HepG2 (cell line): ENCODE results near the gene STK40. TPM values are rescaled to one million over a fixed set of nuclear protein-coding genes. Genes with fewer than 3 reads are reported as not detected.
A peak's percentile ranks its signal among the peaks of the same experiment; 100 is the strongest.

ENCODE experiments used
- ATAC-seq: fragments of 200-7000 bp; cut with Tn5 transposase; 3 replicates; pipeline ENCODE4 v1.9.1; 2020; ENCODE audit warnings: mild to moderate bottlenecking, moderate library complexity
- BruUV-seq: library from RNA; stranded (reverse); fragments of 400-500 nt; replicated peaks from 2 replicates; lab custom pipeline; 2021; lab: Mats Ljungman, UMichigan
- CTCF ChIA-PET: fragments of 300-600 bp; formaldehyde crosslinking; extraction: SDS; loops from one replicate; lab custom pipeline; 2021; ENCODE audit warnings: low total read pairs, inconsistent platforms, low intra/inter-chr PET ratio; lab: Yijun Ruan, JAX
- POLR2A ChIA-PET: fragments of 350-600 bp; sonication (Branson Sonifier 250); formaldehyde crosslinking; loops from one replicate; lab custom pipeline; 2020; ENCODE audit warnings: antibody characterized with exemption, inconsistent platforms; lab: Yijun Ruan, JAX
- DNase-seq: peaks from one replicate; pipeline ENCODE4 v3.0.0-alpha.2; 2015; ENCODE audit warnings: low spot score
- FAIRE-seq: peaks from 3 replicates; lab custom pipeline; 2011; peaks lifted over from hg19 to GRCh38; lab: Jason Lieb, UNC
- H2AFZ ChIP-seq: one replicate; pipeline ENCODE4 v1.6.1; 2011; ENCODE audit warnings: low read length, inconsistent platforms
- H3K27ac ChIP-seq: fragments of 300-600 bp; 3 replicates; pipeline ENCODE4 v1.8.0; 2011; ENCODE audit warnings: mixed run types, mild to moderate bottlenecking, mixed read lengths, low read length, inconsistent platforms; ENCODE audit not compliant: insufficient read depth; ENCODE audit errors: extremely low read length
- H3K27me3 ChIP-seq, 2 experiments: fragments of 200-600 bp in 1 of 2; 2 replicates in 1 of 2; 3 replicates in 1 of 2; pipeline versions ENCODE4 v1.6.0 to v1.8.0; 2011; ENCODE audit warnings: low read length in 2 of 2, mild to moderate bottlenecking in 2 of 2, moderate library complexity in 2 of 2, inconsistent platforms in 1 of 2; ENCODE audit not compliant: insufficient read depth in 2 of 2, control insufficient read depth in 1 of 2
- H3K36me3 ChIP-seq, 2 experiments: fragments of 200-600 bp in 1 of 2; replicated peaks in 1 of 2; 2 replicates in 1 of 2; 3 replicates in 1 of 2; pipeline versions ENCODE4 v1.5.1 to v1.8.0; 2011; ENCODE audit warnings: low read length in 2 of 2, inconsistent platforms in 1 of 2; ENCODE audit not compliant: insufficient read depth in 2 of 2, control insufficient read depth in 1 of 2
- H3K4me1 ChIP-seq: 2 replicates; pipeline ENCODE4 v1.5.1; 2012; ENCODE audit warnings: low read length, inconsistent platforms; ENCODE audit not compliant: insufficient read depth
- H3K4me2 ChIP-seq: 2 replicates; pipeline ENCODE4 v1.6.0; 2011; ENCODE audit warnings: low read depth, low read length, inconsistent platforms
- H3K4me3 ChIP-seq, 3 experiments: fragments of 200-600 bp in 1 of 3; sonication (generic), shearing (Covaris generic) in 1 of 3; replicated peaks in 1 of 3; 2 replicates each; pipeline ENCODE4 v1.5.1; 2011 to 2016; ENCODE audit warnings: low read length in 3 of 3, inconsistent platforms in 2 of 3, low read depth in 2 of 3, mild to moderate bottlenecking in 2 of 3, control low read depth in 1 of 3, mixed read lengths in 1 of 3; ENCODE audit not compliant: insufficient read depth in 1 of 3
- H3K79me2 ChIP-seq: one replicate; pipeline ENCODE4 v1.6.1; 2011; ENCODE audit warnings: low read length, inconsistent platforms; ENCODE audit not compliant: insufficient read depth
- H3K9ac ChIP-seq: 2 replicates; pipeline ENCODE4 v1.6.0; 2011; ENCODE audit warnings: mild to moderate bottlenecking, low read depth, low read length, inconsistent platforms; ENCODE audit not compliant: insufficient read depth
- H3K9me3 ChIP-seq: 2 replicates; pipeline ENCODE4 v1.5.1; 2012; ENCODE audit warnings: mild to moderate bottlenecking, low read length
- H4K20me1 ChIP-seq: 2 replicates; pipeline ENCODE4 v1.6.0; 2011; ENCODE audit warnings: inconsistent platforms, mild to moderate bottlenecking, low read length, moderate library complexity; ENCODE audit not compliant: insufficient read depth
- AFF4 ChIP-seq: sonication (generic); formaldehyde crosslinking; IDR thresholded peaks from 2 replicates; pipeline ENCODE4 v1.4.0; 2020; ENCODE audit warnings: missing genetic modification reagents
- DNMT1 ChIP-seq: sonication (generic); formaldehyde crosslinking; IDR thresholded peaks from 2 replicates; pipeline ENCODE4 v1.5.1; 2020; ENCODE audit warnings: mild to moderate bottlenecking, missing genetic modification reagents
- EEA1 ChIP-seq: sonication (generic); formaldehyde crosslinking; IDR thresholded peaks from 2 replicates; pipeline ENCODE4 v1.5.1; 2020; ENCODE audit warnings: mild to moderate bottlenecking, missing genetic modification reagents, borderline replicate concordance
- ESRRA ChIP-seq: sonication (generic); formaldehyde crosslinking; IDR thresholded peaks from 2 replicates; pipeline ENCODE4 v1.5.1; 2020; ENCODE audit warnings: mild to moderate bottlenecking, low read depth, missing genetic modification reagents
- MEIS1 ChIP-seq: sonication (generic); formaldehyde crosslinking; IDR thresholded peaks from 2 replicates; pipeline ENCODE4 v1.9.0; 2021; ENCODE audit warnings: mild to moderate bottlenecking, missing genetic modification reagents, moderate library complexity, borderline replicate concordance
- NFKB2 ChIP-seq: sonication (generic); formaldehyde crosslinking; IDR thresholded peaks from 2 replicates; pipeline ENCODE4 v1.4.0; 2020; ENCODE audit warnings: missing genetic modification reagents, borderline replicate concordance
- PBX3 ChIP-seq: sonication (generic); formaldehyde crosslinking; IDR thresholded peaks from 2 replicates; pipeline ENCODE4 v1.8.1; 2023; ENCODE audit warnings: missing genetic modification reagents, inconsistent platforms, borderline replicate concordance
- POLR2G ChIP-seq: fragments of 200-400 bp; formaldehyde crosslinking; IDR thresholded peaks from 2 replicates; pipeline ENCODE4 v1.6.1; 2018; ENCODE audit warnings: mild to moderate bottlenecking, low read depth, low read length, moderate library complexity
- SUZ12 ChIP-seq: fragments of 150-350 bp; IDR thresholded peaks from 2 replicates; pipeline ENCODE4 v1.6.1; 2014; ENCODE audit warnings: low read depth, low read length
- THAP8 ChIP-seq: sonication (generic); formaldehyde crosslinking; IDR thresholded peaks from 2 replicates; pipeline ENCODE4 v1.5.1; 2020; ENCODE audit warnings: missing genetic modification reagents, mild to moderate bottlenecking, borderline replicate concordance
- TIGD3 ChIP-seq: sonication (generic); formaldehyde crosslinking; IDR thresholded peaks from 2 replicates; pipeline ENCODE4 v1.5.1; 2020; ENCODE audit warnings: mild to moderate bottlenecking, missing genetic modification reagents, borderline replicate concordance
- ZNF12 ChIP-seq: sonication (generic); formaldehyde crosslinking; IDR thresholded peaks from 2 replicates; pipeline ENCODE4 v1.5.0; 2020; ENCODE audit warnings: missing genetic modification reagents
- ZNF121 ChIP-seq: sonication (generic); formaldehyde crosslinking; IDR thresholded peaks from 2 replicates; pipeline ENCODE4 v1.5.0; 2020; ENCODE audit warnings: mild to moderate bottlenecking, missing genetic modification reagents
- ZNF256 ChIP-seq: sonication (generic); formaldehyde crosslinking; conservative IDR thresholded peaks from 2 replicates; pipeline ENCODE4 v1.4.0; 2020; ENCODE audit warnings: missing genetic modification reagents
- ZNF468 ChIP-seq: sonication (generic); formaldehyde crosslinking; IDR thresholded peaks from 2 replicates; pipeline ENCODE4 v1.8.0; 2022; ENCODE audit warnings: mild to moderate bottlenecking, moderate library complexity, missing genetic modification reagents
- ZSCAN30 ChIP-seq: sonication (generic); formaldehyde crosslinking; IDR thresholded peaks from 2 replicates; pipeline ENCODE4 v1.5.0; 2020; ENCODE audit warnings: mild to moderate bottlenecking, missing genetic modification reagents
- WGBS: methylation state at CpG from one replicate; pipeline ENCODE4 v1.1.6; 2017; ENCODE audit warnings: low lambda C conversion rate; 5-methylcytosine and 5-hydroxymethylcytosine counted together
- in situ Hi-C: cut with HindIII; loops from 2 replicates; pipeline ENCODE4 v1.10.0; 2017; ENCODE audit warnings: low pct_unique_long_range_greater_than_20kb; ENCODE audit not compliant: extremely low pct_ligation_motif_present
- intact Hi-C: fragments of 100-400 bp; cut with micrococcal nuclease; formaldehyde crosslinking; loops from one replicate; pipeline ENCODE4 v1.10.0; 2022; ENCODE audit not compliant: unreplicated experiment
- polyA plus RNA-seq, 8 experiments: library from polyadenylated mRNA; depleted of rRNA in 3 of 8; stranded (reverse) in 7 of 8; unstranded in 1 of 8; fragments of >200 nt; fragmentation: Illumina TruSeq in 4 of 8; extraction: Trizol in 4 of 8; gene quantifications; 2 replicates each; pipeline versions ENCODE4 v1.2.1 to v1.2.3, GENCODE V29; 2011 to 2016; ENCODE audit warnings: low read depth in 4 of 8, missing spikeins in 1 of 8, mixed read lengths in 1 of 8; ENCODE audit not compliant: insufficient read depth in 1 of 8
- total RNA-seq, 5 experiments: library from RNA; depleted of rRNA; stranded (reverse); fragments of >200 nt; fragmentation: Illumina TruSeq; extraction: Trizol; gene quantifications; 2 replicates each; pipeline ENCODE4 v1.2.3, GENCODE V29; 2016; ENCODE audit warnings: low read depth in 1 of 5

The STK40 gene
- total and polyA plus RNA-seq, 2 of the 13 experiments (the other 11 are each of a cell fraction or from before 2014, with no cell fraction given) = 33.8 to 35.1 TPM

GRCh38 chr1:36380143-36380619, 5.5 kb downstream of the STK40 start:
- peaks cover 10% of the 10 kb centered on the region for H4K20me1 ChIP-seq
- in situ Hi-C loops = no loop called here
- H3K79me2 ChIP-seq = peaks cover 83% of the 10 kb centered on the region
- H3K4me2 ChIP-seq = peak overlapping the region; percentile 60
- H2AFZ ChIP-seq = no peak overlapping the region
- no peaks in the 10 kb centered on the region; a peak in 1 of 5 replicates for H3K27me3 ChIP-seq
- peaks cover 84% of the 10 kb centered on the region for H3K4me1 ChIP-seq
- H3K9ac ChIP-seq = peak overlapping the region; percentile 47
- H3K27ac ChIP-seq = peak overlapping the region; percentile 75
- no peaks in the 10 kb centered on the region for H3K9me3 ChIP-seq
- FAIRE-seq = peak; percentile 85
- peak; percentile 65 for DNase-seq
- WGBS = 4% methylated on average over 5 of the region's 5 CpGs
- BruUV-seq = no TSS peak
- H3K36me3 ChIP-seq = peaks cover 6 to 8% of the 10 kb centered on the region in 2 experiments; a peak in 4 of 5 replicates
- CTCF ChIA-PET = no interaction called here
- intact Hi-C loops = loop anchor here (5.0 kb wide), 1 partner anchor 42 kb away; no protein-coding TSS in a partner anchor
- peak; percentile 50 for ATAC-seq
- peak overlapping the region in 1 of 3 experiments; percentile 29; a peak in 2 of 6 replicates for H3K4me3 ChIP-seq
- POLR2A ChIA-PET = interaction anchor here (0.8 to 4.1 kb wide), 6 partner anchors 9 to 230 kb away, joined by 3 to 32 read pairs (median 4); partner anchors contain the start of genes LSM10 and MRPS15
- TF ChIP-seq POLR2G (peak; percentile 39; the same call in 1 of the 2 replicates), ZNF256 (CRISPR knock-in tag) (no peak), SUZ12 (no peak), DNMT1 (CRISPR knock-in tag) (no peak), THAP8 (CRISPR knock-in tag) (no peak), TIGD3 (no peak), ZNF468 (CRISPR knock-in tag) (no peak), ZNF12 (CRISPR knock-in tag) (no peak), ESRRA (CRISPR knock-in tag) (no peak), MEIS1 (CRISPR knock-in tag) (no peak), AFF4 (CRISPR knock-in tag) (no peak), NFKB2 (CRISPR knock-in tag) (no peak), ZNF121 (no peak), PBX3 (CRISPR knock-in tag) (no peak), EEA1 (no peak), ZSCAN30 (CRISPR knock-in tag) (no peak)
